ENCODE data around the gene PCDHA11.

GRCh38 chr5:140875085-140876065 lies 6.6 kb downstream of the PCDHA11 start, which contains the start of gene PCDHA12:
- TF ChIP-seq CTCF (IDR thresholded peaks at IDR 0.05) (peak; percentile 63), EZH2 (IDR thresholded peaks at IDR 0.05) (no peak), EZH2phosphoT487 (IDR thresholded peaks at IDR 0.05) (no peak)
